Keratinocyte (primary cell): ENCODE data around the gene DBR1.

Experiments used
- EZH2 ChIP-seq: IDR thresholded peaks from one replicate; pipeline ENCODE4 v1.6.1; 2012; ENCODE audit warnings: inconsistent platforms, mild to moderate bottlenecking, low read length, moderate library complexity
- TF ChIP-seq, protein P1 (sequence below), 3 experiments: IDR thresholded peaks in 1 of 3; conservative IDR thresholded peaks in 1 of 3; optimal IDR thresholded peaks in 1 of 3; 2 replicates in 2 of 3; 3 replicates in 1 of 3; pipeline versions ENCODE3 to v1.5.1; 2011; ENCODE audit warnings: low read length in 3 of 3, mild to moderate bottlenecking in 3 of 3, moderate library complexity in 2 of 3, control low read depth in 1 of 3, inconsistent platforms in 1 of 3; ENCODE audit not compliant: insufficient read depth in 2 of 3; ENCODE audit errors: extremely low read depth in 1 of 3

DNA sequence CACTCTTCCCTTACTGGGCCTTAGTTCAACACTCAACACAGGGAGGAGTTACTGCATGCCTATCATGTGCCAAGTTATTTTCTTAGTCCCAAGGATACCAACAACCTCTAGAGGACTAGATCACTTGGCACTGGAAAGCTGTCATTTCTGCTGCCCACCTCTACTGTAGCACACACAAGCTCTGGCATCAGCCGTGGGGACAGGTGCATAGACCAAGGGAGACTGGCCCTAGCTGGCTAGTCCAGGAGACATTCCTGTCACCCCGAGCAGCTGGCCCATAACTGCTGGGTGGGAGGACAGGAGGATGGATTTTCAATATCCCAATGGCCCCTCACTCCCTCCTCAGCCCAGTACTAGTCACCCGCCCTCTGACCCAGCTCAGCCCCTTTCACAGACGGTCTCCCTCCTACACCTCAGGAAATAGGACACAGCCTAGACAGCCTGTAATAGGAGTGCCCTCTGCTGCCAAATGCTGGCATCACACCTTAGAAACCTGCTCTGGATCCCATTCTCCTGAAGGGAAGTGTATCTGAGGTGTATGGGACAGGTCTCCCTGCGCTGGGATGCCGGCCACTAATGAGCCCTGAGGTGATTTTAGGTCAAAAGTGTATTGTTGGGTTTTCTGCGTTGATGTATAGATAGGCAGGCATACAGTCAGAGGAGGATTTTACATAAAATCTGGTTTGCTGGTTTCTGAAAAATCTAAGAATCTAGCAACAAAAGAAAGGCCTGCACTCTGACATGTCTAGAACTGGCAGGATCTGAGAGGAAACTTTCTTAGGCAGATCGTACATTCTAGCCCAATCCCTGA, 55.9 kb downstream of the DBR1 start:
- TF ChIP-seq, protein P1, sequence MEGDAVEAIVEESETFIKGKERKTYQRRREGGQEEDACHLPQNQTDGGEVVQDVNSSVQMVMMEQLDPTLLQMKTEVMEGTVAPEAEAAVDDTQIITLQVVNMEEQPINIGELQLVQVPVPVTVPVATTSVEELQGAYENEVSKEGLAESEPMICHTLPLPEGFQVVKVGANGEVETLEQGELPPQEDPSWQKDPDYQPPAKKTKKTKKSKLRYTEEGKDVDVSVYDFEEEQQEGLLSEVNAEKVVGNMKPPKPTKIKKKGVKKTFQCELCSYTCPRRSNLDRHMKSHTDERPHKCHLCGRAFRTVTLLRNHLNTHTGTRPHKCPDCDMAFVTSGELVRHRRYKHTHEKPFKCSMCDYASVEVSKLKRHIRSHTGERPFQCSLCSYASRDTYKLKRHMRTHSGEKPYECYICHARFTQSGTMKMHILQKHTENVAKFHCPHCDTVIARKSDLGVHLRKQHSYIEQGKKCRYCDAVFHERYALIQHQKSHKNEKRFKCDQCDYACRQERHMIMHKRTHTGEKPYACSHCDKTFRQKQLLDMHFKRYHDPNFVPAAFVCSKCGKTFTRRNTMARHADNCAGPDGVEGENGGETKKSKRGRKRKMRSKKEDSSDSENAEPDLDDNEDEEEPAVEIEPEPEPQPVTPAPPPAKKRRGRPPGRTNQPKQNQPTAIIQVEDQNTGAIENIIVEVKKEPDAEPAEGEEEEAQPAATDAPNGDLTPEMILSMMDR (optimal IDR thresholded peaks at IDR 0.05 in 1 of 3, IDR thresholded peaks at IDR 0.05 in 1 of 3, conservative IDR thresholded peaks at IDR 0.05 in 1 of 3; ENCODE audit: extremely low read depth in 1 of 3, insufficient read depth in 2 of 3, low read length in 3 of 3), result peak; percentile 89 to 98 (median 96)
- TF ChIP-seq EZH2, result no peak
